ENCODE data around the gene TAS1R3. TPM values are rescaled to one million over a fixed set of nuclear protein-coding genes. Genes with fewer than 3 reads are reported as not detected.

The TAS1R3 gene
- total and polyA plus RNA-seq, 7 experiments from 2014 or later: 0.32 to 2.6 (median 1.5) TPM; not detected in 1

- H3K27me3 ChIP-seq (ENCODE audit: control insufficient read depth in 2 of 2, insufficient read depth in 2 of 2, low read length in 2 of 2): no peaks in the 10 kb centered on the region
- no peaks in the 10 kb centered on the region for H3K9me3 ChIP-seq (ENCODE audit: control insufficient read depth in 2 of 3, low read length in 3 of 3)
- Mint-ChIP-seq H3K27ac (peak overlapping the region in 1 of 9 donors; percentile 16), H3K4me1 (peaks cover 12 to 22% (median 13%) of the 10 kb centered on the region in 7 donors), H3K36me3 (peaks cover 0 to under 1% (median 0%) of the 10 kb centered on the region in 5 donors), H3K27me3 (no peaks in the 10 kb centered on the region), H3K9me3 (no peaks in the 10 kb centered on the region), H3K4me3 (peak overlapping the region in 4 of 10 donors; percentile 59 to 85 (median 76))
- H3K4me1 ChIP-seq (ENCODE audit: control insufficient read depth in 2 of 2, insufficient read depth in 2 of 2, low read length in 2 of 2): peaks cover 0 to 9% of the 10 kb centered on the region in 2 donors
- H3K27ac ChIP-seq (ENCODE audit: low read depth, low read length): no peak overlapping the region
- POLR2A ChIA-PET: no interaction called here
- peaks cover 0 to under 1% (median 0%) of the 10 kb centered on the region in 3 experiments for H3K36me3 ChIP-seq (ENCODE audit: control insufficient read depth in 2 of 3, insufficient read depth in 3 of 3, low read length in 3 of 3)
- CTCF ChIA-PET: no interaction called here
- no peak for ATAC-seq
- intact Hi-C loops (cut with micrococcal nuclease): no loop called here
- no peak for DNase-seq
- no peak overlapping the region for H3K4me3 ChIP-seq (ENCODE audit: low read length)
These were observed 15.4 kb downstream of the TAS1R3 start for GRCh38 chr1:1346501-1346890.

- intact Hi-C loops (cut with micrococcal nuclease): no loop called here
- ATAC-seq: no peak
- Mint-ChIP-seq H3K4me3 (peak overlapping the region; percentile 11 to 85 (median 72)), H3K27ac (peak overlapping the region in 6 of 9 donors; percentile 9 to 60 (median 36)), H3K4me1 (peaks cover 12 to 24% (median 14%) of the 10 kb centered on the region in 7 donors), H3K9me3 (peaks cover 0 to 1% (median 0%) of the 10 kb centered on the region in 11 donors), H3K36me3 (no peaks in the 10 kb centered on the region), H3K27me3 (peaks cover 0 to 3% (median 0%) of the 10 kb centered on the region in 5 donors)
- H3K27ac ChIP-seq (ENCODE audit: low read depth, low read length): peak overlapping the region; percentile 75
- no peaks in the 10 kb centered on the region for H3K36me3 ChIP-seq (ENCODE audit: control insufficient read depth in 2 of 3, insufficient read depth in 3 of 3, low read length in 3 of 3)
- CTCF ChIA-PET: interaction anchor here (1.9 kb wide), 1 partner anchor 24 kb away, joined by 6 read pairs; no protein-coding TSS in a partner anchor
- no peaks in the 10 kb centered on the region for H3K9me3 ChIP-seq (ENCODE audit: control insufficient read depth in 2 of 3, low read length in 3 of 3)
- DNase-seq: no peak
- POLR2A ChIA-PET: interaction anchor here (1.7 to 2.2 kb wide), 2 partner anchors 20 to 28 kb away, joined by 6 to 15 read pairs; partner anchors contain the start of gene AURKAIP1
- H3K4me3 ChIP-seq (ENCODE audit: low read length): no peak overlapping the region
- H3K4me1 ChIP-seq (ENCODE audit: control insufficient read depth in 2 of 2, insufficient read depth in 2 of 2, low read length in 2 of 2): peaks cover 0 to 9% of the 10 kb centered on the region in 2 donors
- H3K27me3 ChIP-seq (ENCODE audit: control insufficient read depth in 2 of 2, insufficient read depth in 2 of 2, low read length in 2 of 2): no peaks in the 10 kb centered on the region
These were observed 16.0 kb downstream of the TAS1R3 start for GRCh38 chr1:1347026-1347595.

DNA sequence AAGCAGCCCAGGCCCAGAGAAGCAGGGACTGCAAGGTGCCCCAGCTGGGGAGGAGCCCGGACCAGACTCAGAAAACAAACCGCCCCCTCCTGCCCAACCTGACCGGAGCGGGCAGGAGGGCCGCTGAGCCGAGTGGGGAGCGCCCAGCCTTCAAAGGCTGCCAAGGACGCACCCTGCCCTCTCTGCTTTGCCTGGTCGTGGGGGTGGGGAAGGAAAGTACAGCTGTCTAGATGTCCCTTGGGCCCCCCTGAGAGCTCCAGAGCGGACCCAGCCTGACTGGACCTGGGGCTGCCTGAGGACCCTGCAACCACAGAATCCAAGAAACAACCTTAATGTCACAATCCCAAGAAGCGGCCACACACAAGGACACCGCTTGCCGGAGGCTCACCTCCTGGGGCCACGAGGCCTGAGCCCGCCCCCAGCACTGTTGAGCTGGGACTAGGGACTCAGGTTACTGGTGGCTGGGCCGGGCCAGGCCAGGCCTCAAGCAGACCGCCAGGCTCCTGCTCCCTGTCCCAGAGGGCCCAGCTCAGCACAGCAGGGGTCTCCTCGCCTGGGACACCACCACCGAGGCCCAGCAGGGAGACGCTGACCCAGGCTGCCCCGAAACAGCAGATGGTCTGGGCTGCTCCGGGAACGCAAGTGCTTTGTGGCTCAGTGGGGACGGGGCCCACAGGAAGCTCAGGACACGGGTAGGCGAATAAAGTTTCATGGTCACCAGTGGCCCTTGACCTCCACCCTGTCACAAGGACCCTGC, 16.8 kb downstream of the TAS1R3 start:
- peak overlapping the region in 7 of 9 donors; percentile 22 to 77 (median 49) for H3K27ac Mint-ChIP-seq
- Histone ChIP-seq H3K4me1 (ENCODE audit: control insufficient read depth in 2 of 2, insufficient read depth in 2 of 2, low read length in 2 of 2) (peaks cover 0 to 9% of the 10 kb centered on the region in 2 donors), H3K36me3 (ENCODE audit: control insufficient read depth in 2 of 3, insufficient read depth in 3 of 3, low read length in 3 of 3) (no peaks in the 10 kb centered on the region), H3K27ac (ENCODE audit: low read depth, low read length) (peak overlapping the region; percentile 75), H3K9me3 (ENCODE audit: control insufficient read depth in 2 of 3, low read length in 3 of 3) (no peaks in the 10 kb centered on the region), H3K27me3 (ENCODE audit: control insufficient read depth in 2 of 2, insufficient read depth in 2 of 2, low read length in 2 of 2) (no peaks in the 10 kb centered on the region), H3K4me3 (ENCODE audit: low read length) (peak overlapping the region; percentile 56)
- peak overlapping the region; percentile 40 to 85 (median 76) for H3K4me3 Mint-ChIP-seq
- intact Hi-C loops (cut with micrococcal nuclease): no loop called here
- no peak for ATAC-seq
- peaks cover 0 to 2% (median 0%) of the 10 kb centered on the region in 5 donors for H3K36me3 Mint-ChIP-seq
- ChIA-PET POLR2A (interaction anchor here (0.6 to 2.2 kb wide), 7 partner anchors 11 to 59 kb away, joined by 3 to 15 read pairs (median 4); partner anchors contain the start of genes AURKAIP1, MRPL20 and MXRA8), CTCF (interaction anchor here (0.6 to 1.9 kb wide), 5 partner anchors 24 to 228 kb away, joined by 3 to 6 read pairs (median 4); partner anchors contain the start of gene AURKAIP1)
- H3K9me3 Mint-ChIP-seq: peaks cover 0 to 3% (median 0%) of the 10 kb centered on the region in 11 donors
- DNase-seq: no peak
- H3K4me1 Mint-ChIP-seq: peaks cover 13 to 29% (median 21%) of the 10 kb centered on the region in 7 donors
- H3K27me3 Mint-ChIP-seq: peaks cover 0 to 11% (median 5%) of the 10 kb centered on the region in 5 donors

GRCh38 chr1:1348420-1349255, 17.6 kb downstream of the TAS1R3 start:
- DNase-seq: no peak
- Histone ChIP-seq H3K27me3 (ENCODE audit: control insufficient read depth in 2 of 2, insufficient read depth in 2 of 2, low read length in 2 of 2) (no peaks in the 10 kb centered on the region), H3K9me3 (ENCODE audit: control insufficient read depth in 2 of 3, low read length in 3 of 3) (no peaks in the 10 kb centered on the region), H3K4me3 (ENCODE audit: low read length) (peak overlapping the region; percentile 56), H3K36me3 (ENCODE audit: control insufficient read depth in 2 of 3, insufficient read depth in 3 of 3, low read length in 3 of 3) (no peaks in the 10 kb centered on the region), H3K4me1 (ENCODE audit: control insufficient read depth in 2 of 2, insufficient read depth in 2 of 2, low read length in 2 of 2) (peaks cover 0 to 16% of the 10 kb centered on the region in 2 donors), H3K27ac (ENCODE audit: low read depth, low read length) (peak overlapping the region; percentile 75)
- peaks cover 0 to 3% (median 0%) of the 10 kb centered on the region in 11 donors for H3K9me3 Mint-ChIP-seq
- ChIA-PET CTCF (interaction anchor here (0.8 to 1.9 kb wide), 4 partner anchors 23 to 227 kb away, joined by 3 to 6 read pairs (median 5); partner anchors contain the start of gene AURKAIP1), POLR2A (interaction anchor here (0.6 to 2.2 kb wide), 7 partner anchors 10 to 58 kb away, joined by 3 to 15 read pairs (median 4); partner anchors contain the start of genes AURKAIP1, MRPL20 and MXRA8)
- ATAC-seq: peak; percentile 41
- H3K4me3 Mint-ChIP-seq: peak overlapping the region; percentile 40 to 85 (median 76)
- intact Hi-C loops (cut with micrococcal nuclease): loop anchor here (1.0 kb wide), 6 partner anchors 23 to 93 kb away; partner anchors contain the start of genes CPTP (in 1 of the 2), INTS11 (in 1 of the 2) and PUSL1 (in 1 of the 2)
- peaks cover 13 to 32% (median 24%) of the 10 kb centered on the region in 7 donors for H3K4me1 Mint-ChIP-seq
- peaks cover 0 to 2% (median 0%) of the 10 kb centered on the region in 5 donors for H3K36me3 Mint-ChIP-seq
- H3K27ac Mint-ChIP-seq: peak overlapping the region in 5 of 9 donors; percentile 19 to 76 (median 49)
- H3K27me3 Mint-ChIP-seq: peaks cover 0 to 17% (median 9%) of the 10 kb centered on the region in 5 donors

- H3K27me3 ChIP-seq (ENCODE audit: control insufficient read depth in 2 of 2, insufficient read depth in 2 of 2, low read length in 2 of 2): peaks cover 0 to 6% of the 10 kb centered on the region in 2 donors
- H3K9me3 Mint-ChIP-seq: peaks cover 0 to 3% (median 0%) of the 10 kb centered on the region in 11 donors
- intact Hi-C loops (cut with micrococcal nuclease): loop anchor here (1.0 kb wide), 6 partner anchors 22 to 92 kb away; partner anchors contain the start of genes CPTP (in 1 of the 2), INTS11 (in 1 of the 2) and PUSL1 (in 1 of the 2)
- H3K4me3 ChIP-seq (ENCODE audit: low read length): peak within 1 kb of the TSS; percentile 56
- H3K27ac Mint-ChIP-seq: peak within 1 kb of the TSS in 5 of 9 donors; percentile 34 to 76 (median 56)
- H3K36me3 Mint-ChIP-seq: peaks cover 0 to 2% (median 0%) of the 10 kb centered on the region in 5 donors
- peaks cover 0 to 24% (median 9%) of the 10 kb centered on the region in 5 donors for H3K27me3 Mint-ChIP-seq
- DNase-seq: peak; percentile 51 to 86 (median 78)
- ChIA-PET POLR2A (interaction anchor here (2.2 kb wide), 1 partner anchor 26 kb away, joined by 15 read pairs; the partner anchor contains the start of gene AURKAIP1), CTCF (no interaction called here)
- H3K27ac ChIP-seq (ENCODE audit: low read depth, low read length): peak within 1 kb of the TSS; percentile 92
- no peaks in the 10 kb centered on the region for H3K9me3 ChIP-seq (ENCODE audit: control insufficient read depth in 2 of 3, low read length in 3 of 3)
- peak; percentile 94 for ATAC-seq
- peaks cover 13 to 34% (median 29%) of the 10 kb centered on the region in 7 donors for H3K4me1 Mint-ChIP-seq
- H3K36me3 ChIP-seq (ENCODE audit: control insufficient read depth in 2 of 3, insufficient read depth in 3 of 3, low read length in 3 of 3): no peaks in the 10 kb centered on the region
- H3K4me1 ChIP-seq (ENCODE audit: control insufficient read depth in 2 of 2, insufficient read depth in 2 of 2, low read length in 2 of 2): peaks cover 0 to 19% of the 10 kb centered on the region in 2 donors
- H3K4me3 Mint-ChIP-seq: peak within 1 kb of the TSS; percentile 40 to 85 (median 76)
These were observed 18.4 kb downstream of the TAS1R3 start, which contains the start of gene DVL1 for GRCh38 chr1:1349256-1350012. TSS of gene DVL1 (minus strand) at chr1:1349418. CDS start at chr1:1349065, 353 bp downstream.

Data from naive thymus-derived CD4-positive, alpha-beta T cell (primary cell).